ENCODE data around the gene CEP63. TPM values are rescaled to one million over a fixed set of nuclear protein-coding genes. Genes with fewer than 3 reads are reported as not detected.

The CEP63 gene
- total and polyA plus RNA-seq, 9 of the 15 experiments (the other 6 are each of a cell fraction or from before 2014, with no cell fraction given), result 5.1 to 17.8 (median 10.6) TPM

- intact Hi-C loops (cut with micrococcal nuclease), result no loop called here
- DNase-seq (ENCODE audit: extremely low read depth in 1 of 4, low spot score in 3 of 4), result no peak
- ChIA-PET CTCF (ENCODE audit: low intra/inter-chr PET ratio) (no interaction called here), POLR2A (interaction anchor here (0.6 kb wide), 2 partner anchors 11 to 14 kb away, joined by 3 read pairs; no protein-coding TSS in a partner anchor)
- Histone ChIP-seq H3K9ac (ENCODE audit: insufficient read depth in 1 of 2, low read depth in 2 of 2, low read length in 2 of 2) (no peak overlapping the region), H3K4me3 (no peak overlapping the region), H3K36me3 (ENCODE audit: control insufficient read depth, insufficient read depth, low read length) (no peaks in the 10 kb centered on the region), H3K27ac (ENCODE audit: extremely low read depth, low read depth, low read length) (no peak overlapping the region), H3K4me1 (replicated peaks in 1 of 2; ENCODE audit: control insufficient read depth in 2 of 2, insufficient read depth in 2 of 2, low read length in 2 of 2) (no peaks in the 10 kb centered on the region), H3K4me2 (ENCODE audit: insufficient read depth, low read length) (no peak overlapping the region), H3K79me2 (ENCODE audit: control insufficient read depth, insufficient read depth, low read length) (no peaks in the 10 kb centered on the region), H3K9me1 (ENCODE audit: control insufficient read depth, insufficient read depth, low read length) (no peaks in the 10 kb centered on the region), H4K20me1 (replicated peaks; ENCODE audit: control insufficient read depth, insufficient read depth, low read length) (no peaks in the 10 kb centered on the region), H2AFZ (ENCODE audit: low read depth, low read length) (no peak overlapping the region), H3K27me3 (ENCODE audit: control insufficient read depth in 2 of 2, insufficient read depth in 2 of 2, low read length in 2 of 2) (peaks cover 0 to 22% of the 10 kb centered on the region in 2 experiments; a peak in 2 of 5 replicates), H3K9me3 (replicated peaks; ENCODE audit: control insufficient read depth, insufficient read depth, low read depth, low read length) (no peaks in the 10 kb centered on the region)
- FAIRE-seq, result no peak
- WGBS (ENCODE audit: insufficient coverage, low coverage, missing lambda C conversion rate), result 0% methylated on average over 5 of the region's 5 CpGs
- TF ChIP-seq ARHGAP35 (IDR thresholded peaks at IDR 0.05; ENCODE audit: partially characterized antibody) (no peak), GATAD2B (IDR thresholded peaks at IDR 0.05; ENCODE audit: borderline replicate concordance) (no peak)
- in situ Hi-C loops (cut with MboI), result no loop called here
- no peak for ATAC-seq
- no TSS peak for BruUV-seq (replicated peaks)
Measured at GRCh38 chr3:134448664-134449063, 37.2 kb upstream of the CEP63 start.

DNA sequence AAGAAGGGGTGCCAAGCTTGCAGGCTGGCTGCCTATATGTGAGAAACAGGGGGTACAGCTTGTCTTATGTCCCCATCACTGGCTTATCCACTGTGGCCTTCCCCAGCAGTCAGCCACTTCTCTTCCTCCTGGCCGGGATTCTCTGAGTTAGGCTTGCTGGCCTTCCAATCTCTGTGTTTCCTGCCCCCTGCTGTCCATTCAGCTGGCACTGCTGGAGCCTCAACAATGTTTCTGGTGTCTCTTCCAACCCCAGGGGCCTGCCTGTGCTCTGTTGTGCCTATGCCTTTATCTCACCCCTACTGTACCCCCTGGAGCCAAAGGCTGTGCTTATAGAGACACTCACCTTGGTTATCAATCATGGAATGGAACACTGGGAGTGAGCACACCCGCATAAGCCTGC lies 36.6 kb upstream of the CEP63 start:
- Histone ChIP-seq H3K79me2 (ENCODE audit: control insufficient read depth, insufficient read depth, low read length) (no peaks in the 10 kb centered on the region), H4K20me1 (replicated peaks; ENCODE audit: control insufficient read depth, insufficient read depth, low read length) (no peaks in the 10 kb centered on the region), H3K27me3 (ENCODE audit: control insufficient read depth in 2 of 2, insufficient read depth in 2 of 2, low read length in 2 of 2) (peaks cover 0 to 25% of the 10 kb centered on the region in 2 experiments; a peak in 2 of 5 replicates), H3K9ac (ENCODE audit: insufficient read depth in 1 of 2, low read depth in 2 of 2, low read length in 2 of 2) (no peak overlapping the region), H3K9me3 (replicated peaks; ENCODE audit: control insufficient read depth, insufficient read depth, low read depth, low read length) (no peaks in the 10 kb centered on the region), H3K4me3 (no peak overlapping the region), H3K36me3 (ENCODE audit: control insufficient read depth, insufficient read depth, low read length) (no peaks in the 10 kb centered on the region), H3K9me1 (ENCODE audit: control insufficient read depth, insufficient read depth, low read length) (no peaks in the 10 kb centered on the region), H3K4me1 (replicated peaks in 1 of 2; ENCODE audit: control insufficient read depth in 2 of 2, insufficient read depth in 2 of 2, low read length in 2 of 2) (no peaks in the 10 kb centered on the region), H2AFZ (ENCODE audit: low read depth, low read length) (no peak overlapping the region), H3K4me2 (ENCODE audit: insufficient read depth, low read length) (no peak overlapping the region), H3K27ac (ENCODE audit: extremely low read depth, low read depth, low read length) (no peak overlapping the region)
- TF ChIP-seq HDGF (IDR thresholded peaks at IDR 0.05) (no peak), ZNF232 (CRISPR knock-in tag; IDR thresholded peaks at IDR 0.05) (no peak)
- TF ChIP-seq, protein P1, sequence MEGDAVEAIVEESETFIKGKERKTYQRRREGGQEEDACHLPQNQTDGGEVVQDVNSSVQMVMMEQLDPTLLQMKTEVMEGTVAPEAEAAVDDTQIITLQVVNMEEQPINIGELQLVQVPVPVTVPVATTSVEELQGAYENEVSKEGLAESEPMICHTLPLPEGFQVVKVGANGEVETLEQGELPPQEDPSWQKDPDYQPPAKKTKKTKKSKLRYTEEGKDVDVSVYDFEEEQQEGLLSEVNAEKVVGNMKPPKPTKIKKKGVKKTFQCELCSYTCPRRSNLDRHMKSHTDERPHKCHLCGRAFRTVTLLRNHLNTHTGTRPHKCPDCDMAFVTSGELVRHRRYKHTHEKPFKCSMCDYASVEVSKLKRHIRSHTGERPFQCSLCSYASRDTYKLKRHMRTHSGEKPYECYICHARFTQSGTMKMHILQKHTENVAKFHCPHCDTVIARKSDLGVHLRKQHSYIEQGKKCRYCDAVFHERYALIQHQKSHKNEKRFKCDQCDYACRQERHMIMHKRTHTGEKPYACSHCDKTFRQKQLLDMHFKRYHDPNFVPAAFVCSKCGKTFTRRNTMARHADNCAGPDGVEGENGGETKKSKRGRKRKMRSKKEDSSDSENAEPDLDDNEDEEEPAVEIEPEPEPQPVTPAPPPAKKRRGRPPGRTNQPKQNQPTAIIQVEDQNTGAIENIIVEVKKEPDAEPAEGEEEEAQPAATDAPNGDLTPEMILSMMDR (IDR thresholded peaks at IDR 0.05 in 2 of 3, conservative IDR thresholded peaks at IDR 0.05 in 1 of 3; ENCODE audit: insufficient read depth in 2 of 3, low read depth in 1 of 3, low read length in 3 of 3), result peak; percentile 15 to 17 (median 15); a peak in 1 of 6 replicates
- ATAC-seq (no peak), DNase-seq (ENCODE audit: extremely low read depth in 1 of 4, low spot score in 3 of 4) (peak in 2 of 4 experiments; percentile 7 to 12), FAIRE-seq (no peak)
- BruUV-seq (replicated peaks), result no TSS peak
- WGBS (ENCODE audit: insufficient coverage, low coverage, missing lambda C conversion rate), result 0% methylated on average over 2 of the region's 2 CpGs
- POLR2A ChIA-PET, result interaction anchor here (0.6 kb wide), 2 partner anchors 11 to 1055 kb away, joined by 3 read pairs; no protein-coding TSS in a partner anchor
- in situ Hi-C loops (cut with MboI), result no loop called here
- intact Hi-C loops (cut with micrococcal nuclease), result no loop called here
- CTCF ChIA-PET (ENCODE audit: low intra/inter-chr PET ratio), result no interaction called here
